Measurements from ENCODE around the gene ACP5.
"Not testable (repeated sequence)": the region's sequence is repeated elsewhere in the genome, so short reads cannot be mapped to it uniquely, and the experiment has no call there.

GRCh38 chr19:11599704-11600103, 22.3 kb upstream of the ACP5 start:
- TF ChIP-seq CTCF, POLR2A (IDR thresholded peaks at IDR 0.05): not testable (repeated sequence)
